Dedifferentiated amniotic fluid mesenchymal stem cell (primary cell): ENCODE results near the gene SCGB1D4.

Experiments used
- DNase-seq: peaks from one replicate; pipeline ENCODE4 v3.0.0-alpha.2; 2016; ENCODE audit errors: extremely low spot score

SCGB1D4 gene

GRCh38 chr11:62273789-62274275, 25.0 kb downstream of the SCGB1D4 start:
- no peak for DNase-seq

- DNase-seq = no peak
Observed at GRCh38 chr11:62273284-62273683, 25.6 kb downstream of the SCGB1D4 start.

GRCh38 chr11:62269654-62270278, 29.1 kb downstream of the SCGB1D4 start, which contains the start of gene SCGB2A2:
TSS of gene SCGB2A2 (plus strand) at chr11:62270158. CDS start at chr11:62270217, 59 bp downstream.
- DNase-seq = no peak

- DNase-seq = no peak
Observed at GRCh38 chr11:62267576-62267975, 31.3 kb downstream of the SCGB1D4 start.

- DNase-seq = no peak
Observed at GRCh38 chr11:62267050-62267449, 31.8 kb downstream of the SCGB1D4 start.

GRCh38 chr11:62266558-62266957, 32.3 kb downstream of the SCGB1D4 start:
- no peak for DNase-seq

GRCh38 chr11:62264004-62264403, 34.9 kb downstream of the SCGB1D4 start:
- DNase-seq = no peak

- no peak for DNase-seq
Observed at GRCh38 chr11:62260261-62260953, 38.5 kb downstream of the SCGB1D4 start.

GRCh38 chr11:62256281-62256680, 42.6 kb downstream of the SCGB1D4 start:
- no peak for DNase-seq

- DNase-seq = no peak
Observed at GRCh38 chr11:62253999-62254542, 44.8 kb downstream of the SCGB1D4 start.

GRCh38 chr11:62251698-62252097, 47.2 kb downstream of the SCGB1D4 start:
- DNase-seq = no peak
